ENCODE measurements around the gene EIF5. TPM values are rescaled to one million over a fixed set of nuclear protein-coding genes. Genes with fewer than 3 reads are reported as not detected.

Gene EIF5
- total and polyA plus RNA-seq, 2 experiments from 2014 or later, result 151 to 331 TPM

DNA sequence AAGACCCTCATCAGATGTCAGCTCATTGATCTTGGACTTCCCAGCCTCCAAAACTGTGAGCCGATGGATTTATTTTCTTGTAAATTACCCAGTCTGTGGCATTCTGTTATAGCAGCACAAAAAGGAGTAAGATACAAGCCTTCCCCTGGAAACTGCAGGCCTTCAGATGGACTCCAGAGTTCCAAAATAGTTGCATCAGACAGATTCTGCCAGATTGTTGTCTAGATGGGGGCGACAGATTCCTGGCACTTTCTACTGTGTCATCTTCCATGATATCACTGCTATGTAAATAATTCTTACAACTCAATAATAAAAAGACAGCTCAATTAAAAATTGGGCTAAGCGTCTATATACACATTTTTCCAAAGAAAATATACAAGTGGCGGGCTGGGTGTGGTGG, 34.0 kb downstream of the EIF5 start:
- H2AFZ ChIP-seq, result no peak overlapping the region
- TF ChIP-seq EZH2 (IDR thresholded peaks at IDR 0.05; ENCODE audit: borderline replicate concordance) (no peak), EZH2phosphoT487 (IDR thresholded peaks at IDR 0.05; ENCODE audit: low read depth, severe bottlenecking, unreplicated experiment) (no peak)
- TF ChIP-seq, protein P1, sequence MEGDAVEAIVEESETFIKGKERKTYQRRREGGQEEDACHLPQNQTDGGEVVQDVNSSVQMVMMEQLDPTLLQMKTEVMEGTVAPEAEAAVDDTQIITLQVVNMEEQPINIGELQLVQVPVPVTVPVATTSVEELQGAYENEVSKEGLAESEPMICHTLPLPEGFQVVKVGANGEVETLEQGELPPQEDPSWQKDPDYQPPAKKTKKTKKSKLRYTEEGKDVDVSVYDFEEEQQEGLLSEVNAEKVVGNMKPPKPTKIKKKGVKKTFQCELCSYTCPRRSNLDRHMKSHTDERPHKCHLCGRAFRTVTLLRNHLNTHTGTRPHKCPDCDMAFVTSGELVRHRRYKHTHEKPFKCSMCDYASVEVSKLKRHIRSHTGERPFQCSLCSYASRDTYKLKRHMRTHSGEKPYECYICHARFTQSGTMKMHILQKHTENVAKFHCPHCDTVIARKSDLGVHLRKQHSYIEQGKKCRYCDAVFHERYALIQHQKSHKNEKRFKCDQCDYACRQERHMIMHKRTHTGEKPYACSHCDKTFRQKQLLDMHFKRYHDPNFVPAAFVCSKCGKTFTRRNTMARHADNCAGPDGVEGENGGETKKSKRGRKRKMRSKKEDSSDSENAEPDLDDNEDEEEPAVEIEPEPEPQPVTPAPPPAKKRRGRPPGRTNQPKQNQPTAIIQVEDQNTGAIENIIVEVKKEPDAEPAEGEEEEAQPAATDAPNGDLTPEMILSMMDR (IDR thresholded peaks at IDR 0.05; ENCODE audit: poor library complexity), result no peak
- H3K4me2 ChIP-seq, result no peak overlapping the region
- no peaks in the 10 kb centered on the region for H3K9me2 ChIP-seq (replicated peaks; ENCODE audit: insufficient read depth)
- no peaks in the 10 kb centered on the region for H3K36me3 ChIP-seq (replicated peaks; ENCODE audit: insufficient read depth, low read depth)
- WGBS (ENCODE audit: low lambda C conversion rate, missing lambda C conversion rate), result 89% methylated on average over 4 of the region's 4 CpGs
- no peaks in the 10 kb centered on the region for H3K27me3 ChIP-seq
- no peak for DNase-seq (ENCODE audit: low spot score)
- H4K20me1 ChIP-seq (ENCODE audit: insufficient read depth, poor library complexity, severe bottlenecking), result no peaks in the 10 kb centered on the region
- no peak overlapping the region for H3K27ac ChIP-seq
- no peak overlapping the region for H3K4me3 ChIP-seq
- no peaks in the 10 kb centered on the region for H3K9me3 ChIP-seq (ENCODE audit: low read depth)
- H3K79me2 ChIP-seq, result no peaks in the 10 kb centered on the region
- H3K4me1 ChIP-seq (ENCODE audit: insufficient read depth), result no peaks in the 10 kb centered on the region

DNA sequence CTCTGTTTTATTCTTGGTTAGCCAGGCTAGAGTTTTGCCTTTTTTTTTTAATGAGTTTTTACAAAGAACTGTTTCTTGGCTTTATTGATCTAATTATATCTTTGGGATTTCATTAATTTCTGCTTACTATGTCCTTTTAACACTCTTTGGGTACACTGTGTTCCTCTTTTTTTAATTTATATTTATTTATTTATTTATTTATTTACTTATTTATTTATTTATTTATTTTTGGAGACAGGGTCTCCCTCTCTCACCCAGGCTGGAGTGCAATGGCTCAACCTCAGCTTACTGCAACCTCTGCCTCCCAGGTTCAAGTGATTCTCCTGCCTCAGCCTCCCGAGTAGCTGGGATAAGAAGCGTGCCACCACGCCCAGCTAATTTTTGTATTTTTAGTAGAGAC, 36.0 kb downstream of the EIF5 start:
- H2AFZ ChIP-seq, result no peak overlapping the region

DNA sequence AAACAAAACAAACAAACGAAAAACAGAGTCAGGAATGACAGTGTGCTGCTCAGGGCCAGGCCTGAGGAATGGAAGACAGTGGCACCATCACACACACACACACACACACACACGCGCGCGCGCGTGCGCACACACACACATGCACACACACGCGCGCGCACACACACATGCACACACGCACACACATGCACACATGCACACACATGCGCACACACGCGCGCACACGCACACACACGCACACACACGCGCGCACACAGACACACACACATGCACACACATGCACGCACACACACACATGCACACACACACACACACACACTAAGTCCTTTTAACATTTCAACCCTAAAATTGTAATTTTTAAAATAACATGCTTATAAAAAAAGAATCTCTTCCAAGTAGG, 38.0 kb downstream of the EIF5 start:
- TF ChIP-seq EZH2phosphoT487 (IDR thresholded peaks at IDR 0.05; ENCODE audit: low read depth, severe bottlenecking, unreplicated experiment) (no peak), EZH2 (IDR thresholded peaks at IDR 0.05; ENCODE audit: borderline replicate concordance) (no peak)
- TF ChIP-seq, protein P1 (IDR thresholded peaks at IDR 0.05; ENCODE audit: poor library complexity), result no peak
- H3K9me3 ChIP-seq (ENCODE audit: low read depth), result no peaks in the 10 kb centered on the region
- no peak for DNase-seq (ENCODE audit: low spot score)
- no peak overlapping the region for H3K4me3 ChIP-seq
- H3K9me2 ChIP-seq (replicated peaks; ENCODE audit: insufficient read depth), result no peaks in the 10 kb centered on the region
- no peak overlapping the region for H3K4me2 ChIP-seq
- no peaks in the 10 kb centered on the region for H3K27me3 ChIP-seq
- no peaks in the 10 kb centered on the region for H3K4me1 ChIP-seq (ENCODE audit: insufficient read depth)
- no peaks in the 10 kb centered on the region for H4K20me1 ChIP-seq (ENCODE audit: insufficient read depth, poor library complexity, severe bottlenecking)
- WGBS (ENCODE audit: low lambda C conversion rate, missing lambda C conversion rate), result 27% methylated on average over 5 of the region's 23 CpGs
- H3K79me2 ChIP-seq, result no peaks in the 10 kb centered on the region
- H3K36me3 ChIP-seq (replicated peaks; ENCODE audit: insufficient read depth, low read depth), result no peaks in the 10 kb centered on the region
- H2AFZ ChIP-seq, result no peak overlapping the region
- no peak overlapping the region for H3K27ac ChIP-seq

More for the DNA sequence above, 36.0 kb downstream of the EIF5 start:
- Histone ChIP-seq H3K4me1 (ENCODE audit: insufficient read depth) (no peaks in the 10 kb centered on the region), H3K36me3 (replicated peaks; ENCODE audit: insufficient read depth, low read depth) (no peaks in the 10 kb centered on the region), H3K27me3 (no peaks in the 10 kb centered on the region), H3K79me2 (no peaks in the 10 kb centered on the region), H3K4me2 (no peak overlapping the region), H3K9me3 (ENCODE audit: low read depth) (no peaks in the 10 kb centered on the region), H3K4me3 (no peak overlapping the region), H3K9me2 (replicated peaks; ENCODE audit: insufficient read depth) (no peaks in the 10 kb centered on the region), H4K20me1 (ENCODE audit: insufficient read depth, poor library complexity, severe bottlenecking) (no peaks in the 10 kb centered on the region), H3K27ac (no peak overlapping the region)
- 97% methylated on average over 3 of the region's 3 CpGs for WGBS (ENCODE audit: low lambda C conversion rate, missing lambda C conversion rate)
- TF ChIP-seq EZH2 (IDR thresholded peaks at IDR 0.05; ENCODE audit: borderline replicate concordance) (no peak), EZH2phosphoT487 (IDR thresholded peaks at IDR 0.05; ENCODE audit: low read depth, severe bottlenecking, unreplicated experiment) (no peak)
- TF ChIP-seq, protein P1 (IDR thresholded peaks at IDR 0.05; ENCODE audit: poor library complexity), result no peak
- no peak for DNase-seq (ENCODE audit: low spot score)

Data from hepatocyte (in vitro differentiated cells).